Esophagus (tissue), 2 donors: ENCODE measurements around the gene CAMK2D. TPM values are rescaled to one million over a fixed set of nuclear protein-coding genes. Genes with fewer than 3 reads are reported as not detected.

ENCODE experiments used
- H3K27ac ChIP-seq, 2 donors: one replicate each; pipeline ENCODE4 v1.5.1; 2013; ENCODE audit warnings: low read depth in 2 of 2, mild to moderate bottlenecking in 2 of 2, inconsistent platforms in 1 of 2, low read length in 1 of 2, moderate library complexity in 1 of 2
- H3K27me3 ChIP-seq, 2 donors: one replicate each; pipeline ENCODE4 v1.6.1; 2013; ENCODE audit warnings: low read length in 2 of 2, control low read depth in 1 of 2, mild to moderate bottlenecking in 1 of 2; ENCODE audit not compliant: insufficient read depth in 2 of 2, control insufficient read depth in 1 of 2
- H3K36me3 ChIP-seq, 2 donors: one replicate each; pipeline ENCODE4 v1.6.1; 2013; ENCODE audit warnings: low read length in 1 of 2; ENCODE audit not compliant: control insufficient read depth in 2 of 2, insufficient read depth in 2 of 2
- H3K4me1 ChIP-seq, 2 donors: one replicate each; pipeline ENCODE4 v1.6.1; 2013; ENCODE audit warnings: low read length in 1 of 2; ENCODE audit not compliant: control insufficient read depth in 2 of 2, insufficient read depth in 2 of 2
- H3K4me3 ChIP-seq, 2 donors: one replicate each; pipeline ENCODE4 v1.5.1; 2013; ENCODE audit warnings: low read length in 2 of 2, mild to moderate bottlenecking in 2 of 2, low read depth in 1 of 2, moderate library complexity in 1 of 2
- H3K9me3 ChIP-seq, 2 donors: one replicate each; pipeline ENCODE4 v1.6.1; 2013; ENCODE audit warnings: mild to moderate bottlenecking in 2 of 2, low read depth in 1 of 2, low read length in 1 of 2, moderate library complexity in 1 of 2; ENCODE audit not compliant: control insufficient read depth in 2 of 2, insufficient read depth in 1 of 2
- WGBS, 2 donors: extraction: QIAGEN DNeasy Blood & Tissue Kit; methylation state at CpG; one replicate each; pipeline ENCODE4 v1.1.7; 2013; 5-methylcytosine and 5-hydroxymethylcytosine counted together
- polyA plus RNA-seq, 2 donors: library from polyadenylated mRNA; stranded (reverse); fragments of 200-250 nt; gene quantifications; one replicate each; pipeline ENCODE4 v1.2.3, GENCODE V29; 2013
- donor health status: healthy with polysubstance abuse.
- donor health status: Bipolar disorder and iron deficiency.

The CAMK2D gene
- polyA plus RNA-seq, 2 donors: 7.5 to 13.4 TPM

DNA sequence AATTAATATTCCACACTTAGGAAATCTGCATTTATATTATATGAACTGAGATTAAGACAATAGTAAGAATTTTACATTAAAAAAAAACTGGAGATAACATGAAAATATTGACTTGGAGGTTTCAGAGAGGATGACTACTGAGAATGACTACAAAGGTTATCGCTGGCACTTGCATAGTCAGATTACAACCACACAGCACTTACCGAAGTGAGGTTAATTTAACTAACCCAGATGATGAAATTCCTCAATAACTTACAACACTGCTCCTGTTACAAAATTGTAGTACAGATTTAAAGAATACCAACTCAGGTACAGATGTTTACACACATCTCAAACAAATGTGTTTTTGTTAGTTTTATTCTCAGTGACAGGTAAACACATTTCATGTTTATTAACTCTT lies 283.5 kb downstream of the CAMK2D start:
- peaks cover 0 to 4% of the 10 kb centered on the region in 2 donors for H3K9me3 ChIP-seq
- WGBS, 2 donors: 96% methylated on average over 2 of the region's 2 CpGs
- no peak overlapping the region for H3K4me3 ChIP-seq
- H3K36me3 ChIP-seq: no peaks in the 10 kb centered on the region
- no peaks in the 10 kb centered on the region for H3K4me1 ChIP-seq
- no peaks in the 10 kb centered on the region for H3K27me3 ChIP-seq
- H3K27ac ChIP-seq: no peak overlapping the region

GRCh38 chr4:113476800-113477199 lies 284.7 kb downstream of the CAMK2D start:
- Histone ChIP-seq H3K27me3 (no peaks in the 10 kb centered on the region), H3K9me3 (peaks cover 0 to 4% of the 10 kb centered on the region in 2 donors), H3K36me3 (no peaks in the 10 kb centered on the region), H3K27ac (peak overlapping the region; percentile 63 to 82), H3K4me3 (no peak overlapping the region), H3K4me1 (no peaks in the 10 kb centered on the region)
- WGBS, 2 donors: 76 to 81% methylated on average over 2 of the region's 2 CpGs

DNA sequence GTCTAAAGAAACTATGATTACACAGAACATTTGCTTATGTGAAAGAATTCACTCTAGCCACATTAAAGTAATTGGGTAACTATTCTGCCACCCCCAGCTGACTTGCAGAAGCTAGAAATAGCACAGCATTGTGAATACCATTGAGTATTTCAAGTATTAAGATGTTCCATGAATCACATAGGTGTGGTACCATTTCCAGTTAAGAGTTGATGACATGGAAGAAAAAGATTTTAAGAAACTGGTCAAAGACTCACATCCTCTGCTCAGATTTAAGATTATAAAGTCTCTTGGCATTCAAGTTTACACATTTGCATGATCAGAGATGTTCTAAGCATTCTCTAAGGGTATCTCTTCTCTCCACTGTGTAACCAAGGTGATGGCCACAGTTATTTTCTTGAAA lies 287.5 kb downstream of the CAMK2D start:
- no peaks in the 10 kb centered on the region for H3K4me1 ChIP-seq
- H3K9me3 ChIP-seq: peaks cover 0 to 4% of the 10 kb centered on the region in 2 donors
- H3K4me3 ChIP-seq: no peak overlapping the region
- no peaks in the 10 kb centered on the region for H3K27me3 ChIP-seq
- no peak overlapping the region for H3K27ac ChIP-seq
- H3K36me3 ChIP-seq: no peaks in the 10 kb centered on the region

- H3K4me1 ChIP-seq: peaks cover 0 to 2% of the 10 kb centered on the region in 2 donors
- no peaks in the 10 kb centered on the region for H3K27me3 ChIP-seq
- H3K36me3 ChIP-seq: no peaks in the 10 kb centered on the region
- H3K9me3 ChIP-seq: peaks cover 0 to 4% of the 10 kb centered on the region in 2 donors
- H3K4me3 ChIP-seq: no peak overlapping the region
- 40 to 48% methylated on average over 1 of the region's 1 CpG for WGBS, 2 donors
- H3K27ac ChIP-seq: no peak overlapping the region
Observed at GRCh38 chr4:113472864-113473263, 288.7 kb downstream of the CAMK2D start.

DNA sequence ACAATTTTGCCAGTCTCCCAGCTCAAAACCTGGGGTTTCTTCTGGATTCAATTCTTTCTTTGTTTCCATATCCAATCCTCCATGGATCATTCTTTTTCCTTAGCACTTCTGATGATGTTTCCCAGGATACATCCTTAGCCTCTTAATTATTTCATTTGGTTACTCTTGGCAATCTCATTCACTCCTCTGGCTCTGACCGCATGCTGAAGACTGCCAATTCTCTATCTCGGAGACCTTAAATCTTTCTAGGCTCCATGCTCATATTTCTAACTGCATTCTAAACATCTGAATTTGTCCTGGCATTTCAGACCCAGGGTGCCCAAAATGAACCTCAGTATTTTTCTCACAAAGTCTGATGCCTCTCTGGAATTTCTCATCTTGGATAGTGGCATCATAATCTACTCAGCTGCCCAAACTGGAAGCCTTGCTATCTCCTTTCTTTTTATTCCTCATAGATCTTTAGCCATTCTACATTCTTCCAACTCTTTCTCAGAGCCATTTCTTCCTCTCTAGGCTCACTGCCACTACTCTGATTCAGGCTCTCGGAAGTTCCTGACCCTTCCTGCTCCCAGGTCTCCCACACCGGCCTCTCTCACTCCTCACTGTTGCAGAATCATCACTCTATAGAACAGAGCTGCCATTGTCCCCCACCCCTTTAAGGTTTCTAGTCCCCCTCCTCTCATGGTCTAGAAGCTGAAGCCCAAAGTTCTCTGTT lies 290.2 kb downstream of the CAMK2D start:
- no peaks in the 10 kb centered on the region for H3K27me3 ChIP-seq
- 82 to 87% methylated on average over 4 of the region's 4 CpGs for WGBS, 2 donors
- H3K4me3 ChIP-seq: no peak overlapping the region
- H3K9me3 ChIP-seq: no peaks in the 10 kb centered on the region
- H3K27ac ChIP-seq: no peak overlapping the region
- no peaks in the 10 kb centered on the region for H3K36me3 ChIP-seq
- peaks cover 0 to 2% of the 10 kb centered on the region in 2 donors for H3K4me1 ChIP-seq

- Histone ChIP-seq H3K4me1 (peaks cover 0 to 2% of the 10 kb centered on the region in 2 donors), H3K9me3 (no peaks in the 10 kb centered on the region), H3K4me3 (no peak overlapping the region), H3K27ac (no peak overlapping the region), H3K36me3 (no peaks in the 10 kb centered on the region), H3K27me3 (no peaks in the 10 kb centered on the region)
- 97 to 98% methylated on average over 1 of the region's 1 CpG for WGBS, 2 donors
Observed at GRCh38 chr4:113469926-113470325, 291.6 kb downstream of the CAMK2D start.

- Histone ChIP-seq H3K9me3 (no peaks in the 10 kb centered on the region), H3K4me1 (peaks cover 0 to 2% of the 10 kb centered on the region in 2 donors), H3K27me3 (no peaks in the 10 kb centered on the region), H3K36me3 (no peaks in the 10 kb centered on the region), H3K4me3 (no peak overlapping the region), H3K27ac (peak overlapping the region in 1 of 2 donors; percentile 92)
- 91 to 96% methylated on average over 1 of the region's 1 CpG for WGBS, 2 donors
Observed at GRCh38 chr4:113469023-113469390, 292.5 kb downstream of the CAMK2D start.

DNA sequence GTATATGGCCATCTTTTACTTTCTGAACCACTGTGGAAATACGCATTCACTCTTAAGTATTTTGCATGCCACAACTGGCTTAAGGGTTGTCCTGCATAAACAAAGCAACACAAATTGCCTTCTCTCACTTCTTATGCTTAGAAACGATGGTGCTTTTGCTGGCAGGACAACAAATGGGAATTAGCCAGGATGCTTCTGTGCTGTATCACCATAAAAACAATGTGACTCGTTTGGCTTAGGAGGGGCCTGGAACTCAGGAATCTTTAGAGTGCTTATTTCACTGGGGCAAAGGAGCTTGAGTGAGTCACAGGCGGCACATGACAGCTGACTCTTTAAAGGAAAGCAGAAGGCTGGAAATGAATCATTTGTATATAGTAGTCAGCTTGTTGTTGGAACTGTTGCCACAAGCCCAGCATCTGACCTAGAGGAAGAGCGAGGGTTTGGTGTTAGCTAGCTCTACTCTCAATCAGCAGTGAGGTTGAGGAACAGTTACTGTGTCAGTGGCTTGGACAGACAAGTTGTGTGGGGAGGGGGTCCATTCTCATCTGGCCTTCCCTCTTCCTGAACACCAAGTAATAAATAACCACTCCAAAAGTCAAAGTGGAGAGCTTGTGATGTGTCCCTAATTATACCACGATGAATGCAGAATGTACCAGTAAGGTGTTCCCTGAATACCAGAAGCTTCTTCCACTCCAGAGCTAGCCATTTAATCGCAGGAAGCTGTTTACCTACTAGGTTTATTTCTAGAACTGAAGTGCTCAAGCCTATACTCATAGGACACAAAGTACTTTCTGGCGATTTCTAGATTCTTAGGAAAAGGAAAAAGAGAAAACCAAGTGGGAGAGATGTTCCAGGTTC lies 293.1 kb downstream of the CAMK2D start:
- 36 to 51% methylated on average over 8 of the region's 8 CpGs for WGBS, 2 donors
- Histone ChIP-seq H3K4me1 (peaks cover 0 to 2% of the 10 kb centered on the region in 2 donors), H3K4me3 (peak overlapping the region in 1 of 2 donors; percentile 22), H3K27me3 (no peaks in the 10 kb centered on the region), H3K9me3 (no peaks in the 10 kb centered on the region), H3K27ac (peak overlapping the region; percentile 84 to 92), H3K36me3 (no peaks in the 10 kb centered on the region)

DNA sequence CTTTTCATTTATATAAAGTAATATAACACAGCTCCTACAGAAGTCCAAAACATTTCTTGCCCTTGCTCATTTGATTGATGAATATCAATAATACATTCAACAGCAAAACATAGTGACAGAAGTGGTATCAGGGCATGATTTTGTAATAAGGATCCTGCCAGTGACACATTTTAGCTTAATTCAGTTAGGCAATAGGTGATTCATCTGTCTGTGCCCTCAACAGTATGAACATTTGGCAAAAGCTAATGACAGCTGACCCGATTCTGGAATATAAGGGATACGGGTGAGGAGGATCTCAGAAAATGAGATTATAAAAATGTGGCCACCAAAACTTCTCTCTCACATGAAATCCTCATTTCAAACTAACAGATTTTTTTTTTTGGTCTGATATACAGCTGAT lies 294.0 kb downstream of the CAMK2D start:
- peak overlapping the region in 1 of 2 donors; percentile 22 for H3K4me3 ChIP-seq
- WGBS, 2 donors: 24 to 61% methylated on average over 2 of the region's 2 CpGs
- H3K27me3 ChIP-seq: no peaks in the 10 kb centered on the region

More for the DNA sequence above, 294.0 kb downstream of the CAMK2D start:
- Histone ChIP-seq H3K4me1 (peaks cover 0 to 2% of the 10 kb centered on the region in 2 donors), H3K36me3 (no peaks in the 10 kb centered on the region), H3K9me3 (no peaks in the 10 kb centered on the region), H3K27ac (peak overlapping the region; percentile 82 to 84)
